ENCODE measurements around the gene VCX2.
"Not testable (repeated sequence)": the region's sequence is repeated elsewhere in the genome, so short reads cannot be mapped to it uniquely, and the experiment has no call there.

Gene VCX2

DNA sequence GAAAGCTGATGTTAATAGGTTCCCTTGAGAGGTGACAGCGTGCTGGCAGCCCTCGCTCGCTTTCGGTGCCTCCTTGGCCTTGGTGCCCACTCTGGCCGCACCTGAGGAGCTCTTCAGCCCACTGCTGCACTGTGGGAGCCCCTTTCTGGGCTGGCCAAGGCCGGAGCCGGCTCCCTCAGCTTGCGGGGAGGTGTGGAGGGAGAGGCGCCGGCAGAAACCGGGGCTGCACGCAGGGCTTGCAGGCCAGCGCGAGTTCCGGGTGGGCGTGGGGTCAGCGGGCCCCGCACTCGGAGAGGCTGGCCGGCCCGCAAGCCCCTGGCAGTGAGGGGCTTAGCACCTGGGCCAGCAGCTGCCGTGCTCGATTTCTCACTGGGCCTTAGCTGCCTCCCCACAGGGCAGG, 49.7 kb downstream of the VCX2 start:
- not testable (repeated sequence) for DNase-seq

Measured in hematopoietic multipotent progenitor cell treated with erythropoietin and hydrocortisone succinate and interleukin-3 and kit ligand, for 4 days (in vitro differentiated cells).